Lower lobe of right lung (tissue), 2 donors: ENCODE data around the gene WDFY3. TPM values are rescaled to one million over a fixed set of nuclear protein-coding genes. Genes with fewer than 3 reads are reported as not detected.

Experiments
- ATAC-seq, 2 donors: fragments of 200-7000 bp; cut with Tn5 transposase; one replicate each; pipeline ENCODE4 v1.9.1; 2020 to 2022; ENCODE audit warnings: mild to moderate bottlenecking in 2 of 2, moderate library complexity in 2 of 2
- DNase-seq: peaks from one replicate; pipeline ENCODE4 v3.0.0-alpha.2; 2020
- H3K27ac ChIP-seq: fragments of 200-600 bp; one replicate; pipeline ENCODE4 v1.8.0; 2022
- H3K27me3 ChIP-seq: fragments of 200-600 bp; one replicate; pipeline ENCODE4 v1.8.0; 2022; ENCODE audit warnings: low read depth
- H3K36me3 ChIP-seq: fragments of 200-600 bp; one replicate; pipeline ENCODE4 v1.8.0; 2022; ENCODE audit warnings: mild to moderate bottlenecking
- H3K4me1 ChIP-seq: fragments of 200-600 bp; one replicate; pipeline ENCODE4 v1.8.0; 2022
- H3K4me3 ChIP-seq: fragments of 200-600 bp; one replicate; pipeline ENCODE4 v1.8.0; 2022; ENCODE audit warnings: mild to moderate bottlenecking
- H3K9me3 ChIP-seq: fragments of 200-600 bp; one replicate; pipeline ENCODE4 v1.8.0; 2022
- intact Hi-C: fragments of 100-400 bp; cut with DNase I; formaldehyde crosslinking; loops from one replicate; pipeline ENCODE4 v1.11.0; 2022
- total RNA-seq: library from RNA; stranded (reverse); fragmentation: NEBNext Ultra II Directional; extraction: Animal tissue kit (Norgen Biotek cat#: 25700); gene quantifications from one replicate; pipeline ENCODE4 v1.2.1, GENCODE V29; 2021
- TF ChIP-seq, protein P1 (sequence below): fragments of 200-600 bp; IDR thresholded peaks from one replicate; pipeline ENCODE4 v1.8.0; 2022; ENCODE audit warnings: antibody characterized with exemption, mild to moderate bottlenecking
- donor health status: DM: no; HTN: yes; CAD: no; lungs with severe emphysema.

The WDFY3 gene
- total RNA-seq, 1 donor from 2014 or later = 125 TPM

- no peak overlapping the region for H3K4me3 ChIP-seq
- H3K4me1 ChIP-seq = no peaks in the 10 kb centered on the region
- ATAC-seq (no peak), DNase-seq (no peak)
- no peaks in the 10 kb centered on the region for H3K27me3 ChIP-seq
- intact Hi-C loops = no loop called here
- no peak overlapping the region for H3K27ac ChIP-seq
- H3K36me3 ChIP-seq = peaks cover 95% of the 10 kb centered on the region
- no peaks in the 10 kb centered on the region for H3K9me3 ChIP-seq
- TF ChIP-seq, protein P1, sequence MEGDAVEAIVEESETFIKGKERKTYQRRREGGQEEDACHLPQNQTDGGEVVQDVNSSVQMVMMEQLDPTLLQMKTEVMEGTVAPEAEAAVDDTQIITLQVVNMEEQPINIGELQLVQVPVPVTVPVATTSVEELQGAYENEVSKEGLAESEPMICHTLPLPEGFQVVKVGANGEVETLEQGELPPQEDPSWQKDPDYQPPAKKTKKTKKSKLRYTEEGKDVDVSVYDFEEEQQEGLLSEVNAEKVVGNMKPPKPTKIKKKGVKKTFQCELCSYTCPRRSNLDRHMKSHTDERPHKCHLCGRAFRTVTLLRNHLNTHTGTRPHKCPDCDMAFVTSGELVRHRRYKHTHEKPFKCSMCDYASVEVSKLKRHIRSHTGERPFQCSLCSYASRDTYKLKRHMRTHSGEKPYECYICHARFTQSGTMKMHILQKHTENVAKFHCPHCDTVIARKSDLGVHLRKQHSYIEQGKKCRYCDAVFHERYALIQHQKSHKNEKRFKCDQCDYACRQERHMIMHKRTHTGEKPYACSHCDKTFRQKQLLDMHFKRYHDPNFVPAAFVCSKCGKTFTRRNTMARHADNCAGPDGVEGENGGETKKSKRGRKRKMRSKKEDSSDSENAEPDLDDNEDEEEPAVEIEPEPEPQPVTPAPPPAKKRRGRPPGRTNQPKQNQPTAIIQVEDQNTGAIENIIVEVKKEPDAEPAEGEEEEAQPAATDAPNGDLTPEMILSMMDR = no peak
Observed at GRCh38 chr4:84737656-84738055, 228.8 kb downstream of the WDFY3 start.

GRCh38 chr4:84734037-84734436 lies 232.5 kb downstream of the WDFY3 start:
- H3K9me3 ChIP-seq = no peaks in the 10 kb centered on the region
- intact Hi-C loops = no loop called here
- no peaks in the 10 kb centered on the region for H3K27me3 ChIP-seq
- no peak for ATAC-seq
- H3K4me3 ChIP-seq = no peak overlapping the region
- DNase-seq = no peak
- TF ChIP-seq, protein P1 = no peak
- H3K36me3 ChIP-seq = peaks cover 83% of the 10 kb centered on the region
- H3K27ac ChIP-seq = no peak overlapping the region
- no peaks in the 10 kb centered on the region for H3K4me1 ChIP-seq

- Histone ChIP-seq H3K27me3 (no peaks in the 10 kb centered on the region), H3K9me3 (no peaks in the 10 kb centered on the region), H3K4me3 (no peak overlapping the region), H3K36me3 (peaks cover 78% of the 10 kb centered on the region), H3K27ac (no peak overlapping the region), H3K4me1 (no peaks in the 10 kb centered on the region)
- ATAC-seq (no peak), DNase-seq (no peak)
- TF ChIP-seq, protein P1 = no peak
- intact Hi-C loops = no loop called here
Observed at GRCh38 chr4:84733343-84734033, 233.0 kb downstream of the WDFY3 start.

GRCh38 chr4:84730375-84730774 lies 236.1 kb downstream of the WDFY3 start:
- intact Hi-C loops = no loop called here
- TF ChIP-seq, protein P1 = no peak
- H3K36me3 ChIP-seq = peaks cover 47% of the 10 kb centered on the region
- ATAC-seq = no peak
- no peaks in the 10 kb centered on the region for H3K9me3 ChIP-seq
- H3K27me3 ChIP-seq = no peaks in the 10 kb centered on the region
- H3K4me3 ChIP-seq = no peak overlapping the region
- DNase-seq = no peak
- no peak overlapping the region for H3K27ac ChIP-seq
- no peaks in the 10 kb centered on the region for H3K4me1 ChIP-seq

GRCh38 chr4:84727491-84727890 lies 239.0 kb downstream of the WDFY3 start:
- intact Hi-C loops = no loop called here
- Histone ChIP-seq H3K4me3 (no peak overlapping the region), H3K27ac (no peak overlapping the region), H3K27me3 (no peaks in the 10 kb centered on the region), H3K9me3 (no peaks in the 10 kb centered on the region), H3K4me1 (no peaks in the 10 kb centered on the region), H3K36me3 (peaks cover 42% of the 10 kb centered on the region)
- DNase-seq (no peak), ATAC-seq (no peak)
- TF ChIP-seq, protein P1 = no peak
